Measurements from ENCODE around the gene TAX1BP3. TPM values are rescaled to one million over a fixed set of nuclear protein-coding genes. Genes with fewer than 3 reads are reported as not detected.

The TAX1BP3 gene
- total and polyA plus RNA-seq, 2 of the 13 experiments (the other 11 are each of a cell fraction or from before 2014, with no cell fraction given) = 16.7 to 45.1 TPM

DNA sequence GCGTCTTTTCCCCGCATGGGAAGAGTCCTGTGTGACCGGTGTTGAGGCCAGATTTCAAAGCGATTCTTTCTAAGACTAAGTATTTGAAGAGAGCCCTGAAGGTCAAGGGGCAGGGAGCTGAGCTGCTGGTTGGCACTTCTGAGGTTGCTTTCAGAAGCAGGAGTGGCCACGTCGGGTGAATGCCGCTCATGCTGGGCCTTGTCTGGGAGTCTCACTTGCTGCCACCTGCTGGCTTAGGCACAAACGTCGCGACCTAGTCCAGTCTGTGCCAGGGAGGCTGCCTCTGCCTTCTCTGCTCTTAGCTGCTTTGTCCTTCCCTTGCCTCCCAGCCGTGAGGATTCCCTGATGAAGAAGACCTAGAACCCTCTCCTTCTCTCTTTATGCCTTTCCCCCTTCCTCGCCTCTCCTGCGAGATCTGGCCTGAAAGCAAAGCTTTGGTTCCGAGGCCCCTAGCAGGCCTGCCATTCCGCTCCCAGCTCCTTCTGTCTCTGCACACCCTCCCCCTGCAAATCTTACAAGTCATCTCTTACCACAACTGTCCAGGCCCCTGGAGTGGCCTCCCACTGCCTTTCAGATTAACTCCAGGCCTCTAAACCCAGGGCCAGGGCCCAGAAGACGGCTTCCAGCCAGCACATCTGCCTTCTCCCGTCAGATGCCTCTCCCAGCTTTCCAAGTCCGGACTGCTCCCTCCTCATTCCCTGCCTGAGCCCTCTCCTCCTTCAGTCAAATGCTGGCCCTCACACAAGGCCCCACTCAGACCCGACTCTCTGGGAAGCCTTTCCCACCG lies 20.4 kb downstream of the TAX1BP3 start (continued):
- TF ChIP-seq, protein P1, sequence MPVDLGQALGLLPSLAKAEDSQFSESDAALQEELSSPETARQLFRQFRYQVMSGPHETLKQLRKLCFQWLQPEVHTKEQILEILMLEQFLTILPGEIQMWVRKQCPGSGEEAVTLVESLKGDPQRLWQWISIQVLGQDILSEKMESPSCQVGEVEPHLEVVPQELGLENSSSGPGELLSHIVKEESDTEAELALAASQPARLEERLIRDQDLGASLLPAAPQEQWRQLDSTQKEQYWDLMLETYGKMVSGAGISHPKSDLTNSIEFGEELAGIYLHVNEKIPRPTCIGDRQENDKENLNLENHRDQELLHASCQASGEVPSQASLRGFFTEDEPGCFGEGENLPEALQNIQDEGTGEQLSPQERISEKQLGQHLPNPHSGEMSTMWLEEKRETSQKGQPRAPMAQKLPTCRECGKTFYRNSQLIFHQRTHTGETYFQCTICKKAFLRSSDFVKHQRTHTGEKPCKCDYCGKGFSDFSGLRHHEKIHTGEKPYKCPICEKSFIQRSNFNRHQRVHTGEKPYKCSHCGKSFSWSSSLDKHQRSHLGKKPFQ (CRISPR knock-in tag; IDR thresholded peaks at IDR 0.05; ENCODE audit: insufficient replicate concordance) = no peak
- TF ChIP-seq ZNF720 (CRISPR knock-in tag; IDR thresholded peaks at IDR 0.05) = no peak
- TF ChIP-seq, protein P2, sequence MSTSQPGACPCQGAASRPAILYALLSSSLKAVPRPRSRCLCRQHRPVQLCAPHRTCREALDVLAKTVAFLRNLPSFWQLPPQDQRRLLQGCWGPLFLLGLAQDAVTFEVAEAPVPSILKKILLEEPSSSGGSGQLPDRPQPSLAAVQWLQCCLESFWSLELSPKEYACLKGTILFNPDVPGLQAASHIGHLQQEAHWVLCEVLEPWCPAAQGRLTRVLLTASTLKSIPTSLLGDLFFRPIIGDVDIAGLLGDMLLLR (CRISPR knock-in tag; IDR thresholded peaks at IDR 0.05) = no peak
- TF ChIP-seq, protein P3, sequence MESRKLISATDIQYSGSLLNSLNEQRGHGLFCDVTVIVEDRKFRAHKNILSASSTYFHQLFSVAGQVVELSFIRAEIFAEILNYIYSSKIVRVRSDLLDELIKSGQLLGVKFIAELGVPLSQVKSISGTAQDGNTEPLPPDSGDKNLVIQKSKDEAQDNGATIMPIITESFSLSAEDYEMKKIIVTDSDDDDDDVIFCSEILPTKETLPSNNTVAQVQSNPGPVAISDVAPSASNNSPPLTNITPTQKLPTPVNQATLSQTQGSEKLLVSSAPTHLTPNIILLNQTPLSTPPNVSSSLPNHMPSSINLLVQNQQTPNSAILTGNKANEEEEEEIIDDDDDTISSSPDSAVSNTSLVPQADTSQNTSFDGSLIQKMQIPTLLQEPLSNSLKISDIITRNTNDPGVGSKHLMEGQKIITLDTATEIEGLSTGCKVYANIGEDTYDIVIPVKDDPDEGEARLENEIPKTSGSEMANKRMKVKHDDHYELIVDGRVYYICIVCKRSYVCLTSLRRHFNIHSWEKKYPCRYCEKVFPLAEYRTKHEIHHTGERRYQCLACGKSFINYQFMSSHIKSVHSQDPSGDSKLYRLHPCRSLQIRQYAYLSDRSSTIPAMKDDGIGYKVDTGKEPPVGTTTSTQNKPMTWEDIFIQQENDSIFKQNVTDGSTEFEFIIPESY (CRISPR knock-in tag; IDR thresholded peaks at IDR 0.05) = peak; percentile 90
- TF ChIP-seq, protein P4, sequence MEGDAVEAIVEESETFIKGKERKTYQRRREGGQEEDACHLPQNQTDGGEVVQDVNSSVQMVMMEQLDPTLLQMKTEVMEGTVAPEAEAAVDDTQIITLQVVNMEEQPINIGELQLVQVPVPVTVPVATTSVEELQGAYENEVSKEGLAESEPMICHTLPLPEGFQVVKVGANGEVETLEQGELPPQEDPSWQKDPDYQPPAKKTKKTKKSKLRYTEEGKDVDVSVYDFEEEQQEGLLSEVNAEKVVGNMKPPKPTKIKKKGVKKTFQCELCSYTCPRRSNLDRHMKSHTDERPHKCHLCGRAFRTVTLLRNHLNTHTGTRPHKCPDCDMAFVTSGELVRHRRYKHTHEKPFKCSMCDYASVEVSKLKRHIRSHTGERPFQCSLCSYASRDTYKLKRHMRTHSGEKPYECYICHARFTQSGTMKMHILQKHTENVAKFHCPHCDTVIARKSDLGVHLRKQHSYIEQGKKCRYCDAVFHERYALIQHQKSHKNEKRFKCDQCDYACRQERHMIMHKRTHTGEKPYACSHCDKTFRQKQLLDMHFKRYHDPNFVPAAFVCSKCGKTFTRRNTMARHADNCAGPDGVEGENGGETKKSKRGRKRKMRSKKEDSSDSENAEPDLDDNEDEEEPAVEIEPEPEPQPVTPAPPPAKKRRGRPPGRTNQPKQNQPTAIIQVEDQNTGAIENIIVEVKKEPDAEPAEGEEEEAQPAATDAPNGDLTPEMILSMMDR (CRISPR knock-in tag; IDR thresholded peaks at IDR 0.05) = peak; percentile 86
- 0 out of 2 replicates have a peak, but pooled peaks have one; percentile 12 for TF ChIP-seq ZNF430 (CRISPR knock-in tag; IDR thresholded peaks at IDR 0.05)
- TF ChIP-seq ZNF501 (CRISPR knock-in tag; IDR thresholded peaks at IDR 0.05) = no peak
- TF ChIP-seq GABPA (IDR thresholded peaks at IDR 0.05; ENCODE audit: low read depth, low read length) = no peak
- TF ChIP-seq GABPA (CRISPR knock-in tag; IDR thresholded peaks at IDR 0.05; ENCODE audit: low read depth) = no peak
- peak; percentile 54; the same call in 1 of the 2 replicates for TF ChIP-seq ZNF331 (CRISPR knock-in tag; IDR thresholded peaks at IDR 0.05)
- no peak for TF ChIP-seq SRY (CRISPR knock-in tag; IDR thresholded peaks at IDR 0.05)
- TF ChIP-seq ZNF446 (CRISPR knock-in tag; IDR thresholded peaks at IDR 0.05) = no peak
- TF ChIP-seq ZNF772 (CRISPR knock-in tag; IDR thresholded peaks at IDR 0.05) = no peak
- TF ChIP-seq, protein P5, sequence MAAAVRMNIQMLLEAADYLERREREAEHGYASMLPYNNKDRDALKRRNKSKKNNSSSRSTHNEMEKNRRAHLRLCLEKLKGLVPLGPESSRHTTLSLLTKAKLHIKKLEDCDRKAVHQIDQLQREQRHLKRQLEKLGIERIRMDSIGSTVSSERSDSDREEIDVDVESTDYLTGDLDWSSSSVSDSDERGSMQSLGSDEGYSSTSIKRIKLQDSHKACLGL (CRISPR knock-in tag; IDR thresholded peaks at IDR 0.05) = no peak
- no peak for TF ChIP-seq HMG20A (CRISPR knock-in tag; IDR thresholded peaks at IDR 0.05; ENCODE audit: borderline replicate concordance)
- TF ChIP-seq, protein P6, sequence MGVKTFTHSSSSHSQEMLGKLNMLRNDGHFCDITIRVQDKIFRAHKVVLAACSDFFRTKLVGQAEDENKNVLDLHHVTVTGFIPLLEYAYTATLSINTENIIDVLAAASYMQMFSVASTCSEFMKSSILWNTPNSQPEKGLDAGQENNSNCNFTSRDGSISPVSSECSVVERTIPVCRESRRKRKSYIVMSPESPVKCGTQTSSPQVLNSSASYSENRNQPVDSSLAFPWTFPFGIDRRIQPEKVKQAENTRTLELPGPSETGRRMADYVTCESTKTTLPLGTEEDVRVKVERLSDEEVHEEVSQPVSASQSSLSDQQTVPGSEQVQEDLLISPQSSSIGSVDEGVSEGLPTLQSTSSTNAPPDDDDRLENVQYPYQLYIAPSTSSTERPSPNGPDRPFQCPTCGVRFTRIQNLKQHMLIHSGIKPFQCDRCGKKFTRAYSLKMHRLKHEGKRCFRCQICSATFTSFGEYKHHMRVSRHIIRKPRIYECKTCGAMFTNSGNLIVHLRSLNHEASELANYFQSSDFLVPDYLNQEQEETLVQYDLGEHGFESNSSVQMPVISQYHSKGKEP (CRISPR knock-in tag; IDR thresholded peaks at IDR 0.05) = no peak
- TF ChIP-seq ZBTB38 (CRISPR knock-in tag; IDR thresholded peaks at IDR 0.05) = peak; percentile 72
- TF ChIP-seq ZNF224 (CRISPR knock-in tag; IDR thresholded peaks at IDR 0.05) = no peak
- TF ChIP-seq, protein P7, sequence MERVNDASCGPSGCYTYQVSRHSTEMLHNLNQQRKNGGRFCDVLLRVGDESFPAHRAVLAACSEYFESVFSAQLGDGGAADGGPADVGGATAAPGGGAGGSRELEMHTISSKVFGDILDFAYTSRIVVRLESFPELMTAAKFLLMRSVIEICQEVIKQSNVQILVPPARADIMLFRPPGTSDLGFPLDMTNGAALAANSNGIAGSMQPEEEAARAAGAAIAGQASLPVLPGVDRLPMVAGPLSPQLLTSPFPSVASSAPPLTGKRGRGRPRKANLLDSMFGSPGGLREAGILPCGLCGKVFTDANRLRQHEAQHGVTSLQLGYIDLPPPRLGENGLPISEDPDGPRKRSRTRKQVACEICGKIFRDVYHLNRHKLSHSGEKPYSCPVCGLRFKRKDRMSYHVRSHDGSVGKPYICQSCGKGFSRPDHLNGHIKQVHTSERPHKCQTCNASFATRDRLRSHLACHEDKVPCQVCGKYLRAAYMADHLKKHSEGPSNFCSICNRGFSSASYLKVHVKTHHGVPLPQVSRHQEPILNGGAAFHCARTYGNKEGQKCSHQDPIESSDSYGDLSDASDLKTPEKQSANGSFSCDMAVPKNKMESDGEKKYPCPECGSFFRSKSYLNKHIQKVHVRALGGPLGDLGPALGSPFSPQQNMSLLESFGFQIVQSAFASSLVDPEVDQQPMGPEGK (CRISPR knock-in tag; IDR thresholded peaks at IDR 0.05) = no peak
- no peak for TF ChIP-seq MYC (CRISPR knock-in tag; IDR thresholded peaks at IDR 0.05; ENCODE audit: borderline replicate concordance)
